Stimulated activated CD8-positive, alpha-beta memory T cell treated with anti-CD3 and anti-CD28 coated beads, Interleukin-12 subunit alpha, Interleukin-12 subunit beta, amount 100 ng/mL, for 1 hour (primary cell): ENCODE data around the gene SOCS6.
"Not testable (repeated sequence)": the region's sequence is repeated elsewhere in the genome, so short reads cannot be mapped to it uniquely, and the experiment has no call there.

Experiments
- DNase-seq: peaks from one replicate; pipeline ENCODE4 v3.0.0-alpha.2; 2020; ENCODE audit warnings: low read depth

SOCS6 gene

DNA sequence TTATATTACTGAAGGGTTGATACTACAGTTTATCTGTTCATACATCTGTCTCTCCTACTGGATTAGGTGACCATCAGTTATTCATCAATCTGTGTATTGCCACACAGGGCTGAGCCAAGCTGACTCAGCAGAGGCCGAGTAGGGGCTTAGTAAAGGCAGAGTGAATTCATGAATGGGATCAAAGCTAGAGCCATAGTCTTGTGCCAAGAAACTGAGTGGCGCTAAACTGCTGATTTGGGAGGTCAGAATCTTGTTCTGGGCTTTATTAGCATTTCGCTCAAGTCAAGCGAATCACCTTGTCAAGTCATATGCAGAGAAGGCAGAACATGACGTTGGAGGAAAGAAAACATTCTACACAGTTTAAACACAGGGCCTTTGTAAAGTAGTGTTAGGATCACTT is 34.1 kb downstream of the SOCS6 start:
- DNase-seq: no peak

DNA sequence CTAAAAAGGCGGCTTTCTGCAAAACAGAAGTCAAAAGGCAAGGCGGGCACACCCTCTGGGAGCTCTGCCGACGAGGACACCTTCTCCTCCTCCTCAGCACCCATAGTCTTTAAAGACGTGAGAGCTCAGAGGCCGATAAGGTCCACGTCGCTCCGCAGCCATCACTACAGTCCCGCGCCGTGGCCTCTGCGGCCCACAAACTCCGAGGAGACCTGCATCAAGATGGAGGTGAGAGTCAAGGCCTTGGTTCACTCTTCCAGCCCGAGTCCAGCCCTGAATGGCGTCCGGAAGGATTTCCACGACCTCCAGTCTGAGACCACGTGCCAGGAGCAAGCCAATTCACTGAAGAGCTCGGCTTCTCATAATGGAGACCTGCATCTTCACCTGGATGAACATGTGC is 36.1 kb downstream of the SOCS6 start:
- no peak for DNase-seq

DNA sequence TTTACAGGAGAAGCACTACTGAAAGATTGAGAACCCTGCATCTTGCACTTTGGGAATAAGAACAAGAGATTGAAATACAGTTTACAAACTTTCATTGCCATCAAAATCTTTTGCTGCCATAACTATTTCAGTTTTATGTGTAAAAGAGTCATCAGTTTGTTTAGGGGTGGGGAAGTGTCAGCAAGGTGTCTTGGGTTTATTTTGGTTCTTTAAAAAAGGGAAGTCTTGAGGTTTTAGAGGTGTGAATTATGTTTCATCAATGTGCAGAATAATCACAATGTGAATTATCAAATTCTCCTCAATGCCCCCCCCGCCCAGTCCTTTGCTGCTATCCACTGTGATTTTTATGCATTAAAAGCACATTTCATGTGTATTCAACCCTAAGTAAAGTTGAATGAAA is 37.4 kb downstream of the SOCS6 start:
- no peak for DNase-seq

DNA sequence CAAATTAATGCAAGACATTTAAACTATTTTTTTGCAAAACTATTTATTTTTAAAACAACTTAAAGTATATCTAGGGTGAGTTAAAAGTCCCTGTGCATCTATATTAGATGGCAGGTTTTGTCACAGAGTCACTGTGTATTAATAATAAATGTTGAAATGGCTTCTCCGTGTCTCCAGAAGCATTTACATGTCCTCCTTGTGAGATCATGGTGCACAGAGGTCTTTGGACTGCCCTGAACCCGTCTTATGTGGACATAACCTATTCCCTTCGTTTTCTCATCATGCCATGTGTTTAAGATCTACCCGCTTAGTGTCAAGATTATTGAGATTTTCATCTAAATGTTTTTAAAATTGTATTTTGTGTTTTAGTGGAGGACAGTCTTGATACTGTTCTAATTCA is 39.3 kb downstream of the SOCS6 start:
- no peak for DNase-seq

DNA sequence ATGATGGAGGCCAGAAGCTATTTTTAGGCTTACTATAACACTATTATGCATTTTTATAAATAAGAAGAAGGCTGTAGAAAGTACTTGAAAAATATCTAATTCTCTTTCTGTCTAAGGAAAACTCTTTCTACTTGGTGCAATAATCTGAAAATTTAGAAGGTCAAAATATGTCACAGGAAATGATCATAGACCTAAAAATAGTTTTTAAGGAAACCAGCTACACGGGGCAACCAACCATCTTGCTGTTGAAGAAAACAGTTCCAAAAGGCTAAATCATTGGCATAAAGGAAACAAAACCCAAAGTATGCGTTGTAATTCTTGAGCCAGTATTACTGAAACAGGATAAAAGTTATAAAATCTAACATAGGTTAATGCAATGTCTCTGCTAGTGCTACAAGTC is 40.2 kb downstream of the SOCS6 start:
- DNase-seq: no peak

DNA sequence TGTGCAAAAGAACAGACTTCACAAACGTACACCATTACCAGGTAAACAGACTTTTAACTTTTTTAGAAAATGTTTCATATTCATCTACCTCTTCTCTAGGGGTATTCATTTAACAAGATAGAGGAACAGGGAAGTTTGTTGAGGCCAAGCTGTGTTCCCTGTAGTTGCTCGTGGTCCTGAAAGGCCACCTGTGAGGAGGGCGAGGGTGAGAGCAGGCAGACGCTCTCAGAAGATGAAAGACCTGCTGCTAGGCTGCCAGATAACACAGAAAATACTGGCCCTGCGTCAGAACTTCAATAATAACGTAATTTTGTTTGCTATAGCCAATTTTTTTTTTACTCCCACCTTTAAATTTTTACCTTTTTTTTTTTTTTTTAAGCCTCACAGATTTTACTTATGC is 42.0 kb downstream of the SOCS6 start:
- DNase-seq: no peak

GRCh38 chr18:70331456-70332097 is 42.7 kb downstream of the SOCS6 start:
- no peak for DNase-seq

DNA sequence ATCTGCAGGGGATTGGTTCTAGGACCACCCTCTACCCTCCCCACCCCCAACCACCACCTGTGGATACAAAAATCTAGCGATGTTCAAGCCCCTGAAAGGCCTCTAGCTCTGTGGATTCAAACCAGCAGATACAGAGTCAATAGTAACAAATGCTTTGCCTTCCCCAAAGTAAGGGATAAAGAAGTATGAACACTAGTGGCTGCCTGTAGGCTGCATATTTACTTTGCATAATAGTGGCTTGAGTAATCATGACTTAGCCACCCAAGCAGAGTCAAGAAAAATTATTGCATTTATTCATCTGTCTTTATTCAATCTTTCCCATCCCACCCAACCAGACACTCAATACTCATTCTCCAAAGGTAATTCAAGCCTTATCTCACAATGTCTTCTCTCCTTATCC is 43.8 kb downstream of the SOCS6 start:
- no peak for DNase-seq

- no peak for DNase-seq
Observed at GRCh38 chr18:70333316-70333715, 44.5 kb downstream of the SOCS6 start.

DNA sequence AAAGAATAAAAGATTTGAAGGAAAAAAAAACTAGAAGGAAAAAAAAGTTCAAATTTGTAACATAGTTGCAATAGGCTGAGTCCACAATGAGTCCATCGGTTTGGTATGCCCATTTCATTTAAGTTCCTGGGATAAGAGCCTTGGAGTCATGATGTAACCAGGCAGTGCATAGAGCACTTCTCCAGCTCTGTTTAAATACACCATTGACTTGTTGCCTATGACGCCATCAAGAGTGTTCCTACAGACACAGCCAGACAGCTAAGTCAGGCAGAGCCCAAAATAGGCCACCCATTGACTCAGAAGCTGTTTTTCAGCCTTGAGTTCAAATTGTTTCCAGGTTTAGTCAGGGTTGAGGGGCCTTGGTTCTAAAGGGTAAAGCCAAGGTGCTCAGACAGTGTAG is 44.9 kb downstream of the SOCS6 start:
- no peak for DNase-seq

- DNase-seq: no peak
Observed at GRCh38 chr18:70334264-70334663, 45.4 kb downstream of the SOCS6 start.

GRCh38 chr18:70334728-70335329 is 46.0 kb downstream of the SOCS6 start:
- no peak for DNase-seq

DNA sequence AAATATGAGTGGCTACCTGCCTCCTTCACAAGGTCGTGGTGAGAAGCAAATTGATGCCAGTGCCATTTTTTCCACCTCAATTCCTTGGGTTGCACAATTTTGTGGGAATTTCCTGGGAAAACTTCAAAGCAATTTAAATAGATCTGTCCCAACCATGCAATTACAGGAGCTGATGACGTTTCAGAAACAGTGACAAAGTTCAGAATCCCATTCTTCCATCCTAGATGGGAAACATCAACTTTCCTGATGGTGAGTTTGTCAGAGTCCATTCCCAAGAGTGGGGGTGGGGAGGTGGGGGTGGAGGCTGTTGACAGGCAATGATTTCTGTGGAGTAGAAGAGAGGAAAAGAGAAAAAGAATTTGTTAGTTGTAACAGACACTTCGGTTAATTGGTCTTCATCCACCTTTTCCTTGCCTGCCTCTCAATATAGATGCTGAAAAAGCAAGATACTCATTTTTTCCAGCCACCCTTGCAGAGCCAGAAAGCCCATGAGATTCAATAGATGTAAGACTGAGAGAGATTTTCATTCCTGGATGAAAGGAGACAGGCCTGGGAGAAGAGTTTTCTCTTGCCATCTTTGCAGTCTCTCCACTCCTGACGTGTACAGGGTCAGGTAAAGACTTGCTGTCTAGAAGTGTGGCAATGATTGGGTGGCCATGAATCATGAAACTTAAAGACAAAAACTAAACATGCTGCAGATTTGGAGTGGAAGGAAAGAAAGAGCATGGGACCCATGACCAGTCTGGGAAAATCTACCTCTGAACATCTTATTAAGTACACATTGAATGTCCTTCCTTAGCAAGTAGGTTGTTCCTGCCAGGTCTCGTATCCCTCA is 47.3 kb downstream of the SOCS6 start:
- DNase-seq: no peak

DNA sequence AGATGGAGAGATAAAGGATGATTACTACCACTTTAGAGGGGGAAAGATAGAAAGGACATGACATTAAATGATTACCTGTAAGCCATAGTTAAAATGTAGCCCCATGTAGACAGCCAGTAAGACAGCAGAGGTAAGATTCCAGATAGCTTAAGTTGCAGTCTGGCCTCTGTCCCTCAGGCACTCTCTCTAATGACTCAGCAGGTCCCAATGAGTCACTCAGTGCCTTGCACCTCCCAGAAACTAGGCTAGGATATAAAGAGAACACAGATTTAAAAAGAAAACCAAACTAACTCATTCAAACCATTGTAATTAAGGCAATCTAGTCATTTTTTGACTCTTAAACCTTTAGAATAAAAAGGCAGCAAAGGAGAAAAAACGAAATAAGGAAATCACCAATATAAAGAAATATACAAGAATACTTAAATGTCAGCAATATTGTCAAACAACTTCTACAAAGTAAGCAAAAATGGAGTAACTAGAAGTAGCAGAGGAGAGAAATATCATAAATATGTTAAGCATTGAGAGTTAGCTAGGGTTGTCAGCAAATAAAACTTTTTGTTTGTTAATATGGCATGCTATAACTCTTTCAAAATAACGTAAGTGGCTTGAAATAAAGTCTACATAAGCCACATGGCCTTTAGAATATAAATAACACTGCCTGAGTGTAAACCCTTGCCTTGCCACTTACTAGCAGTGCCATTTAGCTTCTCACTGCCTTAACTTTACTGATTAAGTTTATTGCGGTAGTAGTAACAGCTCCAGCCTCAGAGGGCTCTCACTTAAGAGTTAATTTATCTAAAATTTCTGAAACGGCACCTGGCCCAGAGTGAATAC is 48.5 kb downstream of the SOCS6 start:
- DNase-seq: no peak

- DNase-seq: no peak
Observed at GRCh38 chr18:70338890-70339289, 50.0 kb downstream of the SOCS6 start.

- DNase-seq: no peak
Observed at GRCh38 chr18:70339915-70340314, 51.1 kb downstream of the SOCS6 start.

- DNase-seq: not testable (repeated sequence)
Observed at GRCh38 chr18:70348481-70348880, 59.6 kb downstream of the SOCS6 start.

GRCh38 chr18:70349316-70349715 is 60.5 kb downstream of the SOCS6 start:
- no peak for DNase-seq

DNA sequence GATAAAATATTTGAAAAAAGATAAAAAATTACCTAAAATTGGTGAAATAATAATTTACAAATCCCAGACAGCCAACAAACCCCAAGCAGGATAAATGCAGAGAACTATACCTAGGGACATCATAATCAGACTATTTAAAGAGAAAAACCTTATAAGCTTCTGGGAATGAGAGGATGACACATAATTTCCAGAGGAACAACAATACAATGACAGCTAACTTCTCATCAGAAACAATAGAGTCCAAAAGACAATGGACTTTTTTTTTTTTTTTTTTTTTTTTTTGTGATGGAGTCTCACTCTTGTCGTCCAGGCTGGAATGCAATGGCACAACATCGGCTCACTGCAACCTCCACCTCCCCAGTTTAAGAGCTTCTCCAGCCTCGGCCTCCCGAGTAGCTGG is 65.2 kb downstream of the SOCS6 start:
- no peak for DNase-seq

- DNase-seq: no peak
Observed at GRCh38 chr18:70354771-70355170, 65.9 kb downstream of the SOCS6 start.

DNA sequence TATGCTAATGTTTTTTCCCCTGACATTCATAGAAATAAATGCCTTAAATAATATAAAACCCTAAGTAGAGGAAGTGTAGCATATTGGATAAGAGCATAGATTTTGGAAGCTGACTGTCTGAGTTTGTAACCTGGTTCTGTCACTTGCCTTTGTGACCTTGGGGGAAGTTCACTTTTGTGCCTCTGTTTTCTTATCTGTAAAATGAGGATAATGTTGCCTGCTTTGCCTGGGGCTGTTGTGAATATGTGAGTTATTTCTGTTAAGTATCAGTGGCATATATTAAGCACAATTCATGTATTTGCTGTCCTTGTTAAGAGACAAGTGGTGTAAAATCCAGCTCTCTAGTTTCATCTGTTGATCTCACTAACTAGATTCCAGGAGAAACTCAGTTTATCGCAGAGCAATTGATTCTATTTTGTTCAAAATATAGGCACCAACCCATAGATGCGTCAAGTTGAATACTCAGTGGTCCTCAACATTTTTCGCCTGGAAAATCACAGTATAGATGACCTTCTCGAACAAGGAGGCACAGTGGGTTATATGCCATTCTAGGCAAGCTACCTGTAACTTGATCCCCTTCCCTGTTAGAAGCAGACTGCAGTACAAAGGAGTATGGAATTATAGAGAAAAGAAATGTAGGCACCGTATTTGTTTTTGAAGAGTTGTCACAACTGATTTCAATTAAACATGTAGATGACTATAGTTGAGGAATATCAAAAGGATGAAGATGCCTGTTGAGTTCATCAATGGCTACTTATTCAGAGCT is 67.0 kb downstream of the SOCS6 start:
- no peak for DNase-seq

GRCh38 chr18:70358105-70358406 is 69.2 kb downstream of the SOCS6 start:
- DNase-seq: not testable (repeated sequence)
